HG02884 (cell line): ENCODE measurements around the gene EN2.

Experiments used
- ATAC-seq: cut with Tn5 transposase; IDR thresholded peaks from one replicate; pipeline ENCODE4 v1.9.1; 2021; ENCODE audit warnings: mild to moderate bottlenecking, moderate library complexity; ENCODE audit not compliant: unreplicated experiment

EN2 gene

GRCh38 chr7:155450558-155450969 is 7.4 kb upstream of the EN2 start:
- ATAC-seq = no peak

DNA sequence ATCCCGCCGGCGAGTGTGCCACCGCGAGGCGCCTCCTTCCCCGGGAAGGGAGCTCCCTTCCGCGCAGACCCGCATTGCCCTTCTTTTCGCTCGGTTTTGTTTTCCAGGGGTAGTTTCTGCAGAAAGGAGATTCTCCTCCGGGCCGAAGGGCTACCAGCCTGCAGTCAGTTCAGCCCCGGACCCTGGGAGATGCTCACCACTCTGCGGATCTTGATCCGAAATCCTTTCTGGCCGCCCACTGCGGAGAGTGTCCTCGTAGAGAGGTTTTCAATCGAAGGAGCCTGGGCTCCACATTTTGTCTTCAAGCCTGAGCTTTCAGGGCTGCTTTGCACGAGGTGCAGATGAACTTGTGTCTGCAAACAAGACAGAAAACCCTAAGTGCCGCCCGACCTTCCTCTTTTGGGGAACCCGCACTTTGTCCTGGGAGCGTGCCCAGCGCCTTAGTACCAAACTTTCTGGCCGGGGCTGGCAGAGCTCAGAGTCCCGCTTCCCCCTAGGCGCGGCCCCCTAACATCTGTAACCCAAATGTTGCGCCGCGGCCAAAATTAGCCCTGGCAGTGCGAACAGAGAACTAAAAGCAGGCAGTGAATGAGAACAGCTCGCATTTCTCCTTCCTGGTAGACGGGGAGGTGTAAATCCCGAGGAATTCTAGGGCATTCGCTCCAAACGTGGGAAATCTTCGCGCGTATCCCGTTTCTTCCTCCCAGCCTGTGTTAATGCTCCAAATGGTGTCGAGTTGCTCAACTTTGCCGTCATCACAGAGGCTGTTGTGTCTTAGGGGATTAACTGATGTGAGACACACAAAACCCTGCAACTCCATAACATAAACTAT is 6.7 kb upstream of the EN2 start:
- no peak for ATAC-seq

- ATAC-seq = no peak
Observed at GRCh38 chr7:155451840-155452239, 6.1 kb upstream of the EN2 start.

DNA sequence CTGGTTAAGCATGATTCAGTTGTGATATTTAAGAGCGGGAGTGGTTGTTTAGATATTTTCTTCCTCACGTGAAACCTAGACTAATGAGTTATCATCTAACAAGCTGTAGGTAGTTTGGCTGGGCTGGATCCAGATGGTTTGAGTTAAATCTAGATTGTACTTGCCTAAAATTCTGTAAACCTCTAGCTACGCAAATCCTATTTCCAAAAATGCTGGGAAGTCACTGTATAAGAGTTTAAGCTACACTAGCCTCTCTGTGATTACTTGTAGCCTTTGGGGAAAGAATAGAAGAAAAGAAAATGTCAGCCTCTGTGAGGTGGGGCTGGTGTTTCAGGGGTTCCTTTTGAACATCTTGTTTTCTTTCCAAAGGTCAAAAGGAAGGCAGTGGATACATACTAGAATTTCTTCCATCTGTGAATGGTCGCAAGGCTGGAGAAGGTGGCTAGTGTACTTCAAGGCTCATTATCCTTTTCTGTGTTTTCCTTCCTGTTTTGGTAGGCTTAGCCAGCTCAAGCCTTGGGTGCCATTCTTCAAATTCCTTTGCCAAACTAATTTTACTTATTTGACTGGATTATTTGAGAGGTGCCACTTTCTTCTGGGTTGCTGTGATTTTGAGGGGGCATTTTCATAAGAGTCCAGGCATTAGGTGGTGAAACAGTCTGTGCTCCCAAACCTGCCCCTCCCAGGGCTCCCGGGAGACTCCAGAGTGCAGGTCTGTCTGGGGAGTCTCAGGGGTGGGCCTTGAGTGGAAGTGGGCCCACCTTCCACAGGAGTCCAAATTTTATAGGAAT is 5.2 kb upstream of the EN2 start:
- ATAC-seq = no peak

GRCh38 chr7:155453296-155454182 is 4.4 kb upstream of the EN2 start:
- no peak for ATAC-seq

DNA sequence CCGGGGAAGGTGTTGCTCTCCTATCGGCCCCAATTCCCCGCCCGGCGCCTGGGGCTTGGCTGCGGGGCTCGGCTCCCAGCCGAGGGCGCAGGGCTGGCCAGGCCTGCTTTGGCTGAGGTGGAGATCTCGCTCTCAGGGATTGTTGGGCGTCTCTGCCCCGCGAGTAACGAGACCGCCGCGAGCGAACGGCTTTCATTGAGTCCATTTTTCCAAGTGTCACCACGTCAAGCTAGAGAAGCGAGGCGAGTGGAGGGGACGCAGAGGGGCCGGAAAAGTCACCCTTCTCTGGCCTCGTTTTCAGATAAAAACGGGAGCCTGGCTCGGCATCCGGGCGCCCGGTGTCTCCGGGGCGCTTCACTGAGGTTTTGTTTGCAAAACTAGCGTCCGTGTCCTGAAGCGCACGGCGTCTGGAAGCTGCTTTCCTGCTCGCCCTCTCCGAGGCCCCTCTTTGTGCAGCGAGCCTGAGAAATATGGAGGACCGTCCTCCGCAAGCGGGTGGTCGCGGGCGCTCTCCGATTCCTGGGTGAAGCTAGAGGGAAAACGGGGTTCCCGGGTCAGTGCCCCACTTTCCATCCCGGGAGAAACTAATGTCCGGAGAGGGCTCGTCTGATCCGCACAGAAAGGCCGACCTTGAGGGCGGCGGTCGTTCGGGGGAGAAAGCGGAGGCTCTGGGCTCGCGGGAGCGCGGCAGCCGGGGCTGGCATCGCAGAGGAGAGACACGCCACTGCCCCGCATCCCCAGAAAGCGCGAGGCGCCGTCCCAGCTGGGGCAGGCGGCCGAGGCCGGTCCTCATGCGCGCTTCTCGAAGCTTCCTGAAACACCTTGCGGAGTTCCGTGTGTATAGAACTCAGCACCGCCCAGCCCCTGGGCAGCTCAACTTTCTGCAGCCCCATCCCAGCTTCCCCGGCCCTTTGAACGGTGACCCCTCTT is 3.5 kb upstream of the EN2 start:
- no peak for ATAC-seq

- no peak for ATAC-seq
Observed at GRCh38 chr7:155455132-155455693, 2.7 kb upstream of the EN2 start.

DNA sequence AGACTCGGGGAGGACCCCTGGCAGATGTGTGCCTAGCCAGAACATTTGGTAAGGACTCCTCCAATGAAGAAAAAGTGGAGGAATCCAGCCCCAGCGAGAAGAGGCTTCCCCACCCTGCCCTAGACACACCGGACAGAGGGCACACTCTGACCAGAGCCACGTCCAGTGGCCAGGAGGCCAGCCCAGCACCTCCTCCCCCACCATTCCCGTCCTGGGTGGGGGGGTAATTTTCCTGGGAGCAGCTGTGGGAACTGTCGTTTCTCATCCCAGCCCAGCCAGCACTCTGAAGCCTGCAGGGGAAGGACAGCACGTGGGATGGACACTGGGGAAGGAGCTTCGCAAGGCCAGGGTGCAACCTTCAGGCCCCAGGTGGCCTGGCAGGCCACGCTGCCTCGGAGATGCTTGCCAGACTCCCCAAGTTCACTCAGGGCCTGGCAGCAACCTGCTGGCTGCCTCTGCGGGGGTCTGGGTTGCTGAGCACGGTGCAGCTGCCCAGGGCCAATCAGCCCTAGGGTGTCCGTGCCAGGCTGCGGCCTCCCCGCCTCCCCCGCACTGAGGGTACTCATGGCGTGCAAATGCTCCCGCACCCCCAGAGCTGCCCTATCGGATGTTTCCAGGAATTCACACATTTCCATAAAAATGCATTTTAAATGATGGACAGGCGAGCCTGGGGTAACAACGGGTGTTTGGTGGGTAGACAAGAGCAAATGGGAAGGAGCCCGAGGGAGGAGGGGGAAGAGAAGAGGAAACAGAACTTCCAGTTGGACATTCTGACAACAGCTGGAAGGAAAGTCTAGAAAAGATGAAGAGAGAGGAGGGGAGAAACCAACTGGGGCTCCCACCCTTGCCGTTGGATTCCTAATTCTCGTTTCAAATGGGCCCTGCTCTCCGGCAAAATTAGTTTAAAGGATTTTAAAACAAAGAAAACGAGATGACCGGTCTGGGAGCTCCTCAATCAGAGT is 1.9 kb upstream of the EN2 start:
- no peak for ATAC-seq

DNA sequence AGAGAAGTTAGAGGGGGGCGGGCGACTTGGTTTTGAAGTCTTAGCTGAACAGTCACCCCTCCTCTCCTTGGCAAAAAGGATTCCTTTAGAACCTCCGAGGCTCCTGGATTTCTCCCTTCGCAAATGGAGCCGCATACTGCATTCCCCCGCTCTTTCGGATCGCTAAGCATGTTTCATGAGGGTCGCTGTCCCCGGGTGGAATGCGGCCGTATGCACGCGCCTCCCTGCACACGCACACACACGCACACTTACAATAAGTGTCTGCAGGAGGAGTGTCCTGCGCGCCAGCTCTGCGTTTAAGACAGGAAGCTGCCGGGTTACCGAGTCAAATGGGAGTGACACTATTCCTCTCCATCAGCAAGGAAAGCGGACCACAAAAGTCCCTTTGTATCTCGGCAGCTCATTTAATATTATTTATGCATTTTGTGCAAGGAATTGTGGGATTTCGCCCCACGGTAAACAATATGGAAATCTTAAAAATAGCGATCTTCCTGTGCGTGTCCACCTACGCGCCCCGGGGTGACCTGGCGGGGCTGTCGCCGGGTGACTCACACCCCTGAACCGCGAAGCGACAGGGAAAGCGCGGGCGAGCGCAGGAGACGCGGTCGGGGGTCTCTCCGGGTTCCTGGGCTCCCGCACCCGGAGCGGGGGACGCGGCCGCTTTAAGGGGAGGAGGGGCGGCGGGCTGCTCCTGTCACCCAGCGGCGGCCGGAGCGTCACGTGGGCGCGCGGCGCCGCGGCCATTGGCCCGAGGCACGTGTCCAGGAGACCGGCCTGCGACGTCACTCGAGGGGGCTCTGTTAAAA is 988 bp upstream of the EN2 start:
- ATAC-seq = no peak

- no peak for ATAC-seq
Observed at GRCh38 chr7:155457544-155458110, 302 bp upstream of the EN2 start.

GRCh38 chr7:155458878-155459699 is 1.2 kb downstream of the EN2 start:
- no peak for ATAC-seq

DNA sequence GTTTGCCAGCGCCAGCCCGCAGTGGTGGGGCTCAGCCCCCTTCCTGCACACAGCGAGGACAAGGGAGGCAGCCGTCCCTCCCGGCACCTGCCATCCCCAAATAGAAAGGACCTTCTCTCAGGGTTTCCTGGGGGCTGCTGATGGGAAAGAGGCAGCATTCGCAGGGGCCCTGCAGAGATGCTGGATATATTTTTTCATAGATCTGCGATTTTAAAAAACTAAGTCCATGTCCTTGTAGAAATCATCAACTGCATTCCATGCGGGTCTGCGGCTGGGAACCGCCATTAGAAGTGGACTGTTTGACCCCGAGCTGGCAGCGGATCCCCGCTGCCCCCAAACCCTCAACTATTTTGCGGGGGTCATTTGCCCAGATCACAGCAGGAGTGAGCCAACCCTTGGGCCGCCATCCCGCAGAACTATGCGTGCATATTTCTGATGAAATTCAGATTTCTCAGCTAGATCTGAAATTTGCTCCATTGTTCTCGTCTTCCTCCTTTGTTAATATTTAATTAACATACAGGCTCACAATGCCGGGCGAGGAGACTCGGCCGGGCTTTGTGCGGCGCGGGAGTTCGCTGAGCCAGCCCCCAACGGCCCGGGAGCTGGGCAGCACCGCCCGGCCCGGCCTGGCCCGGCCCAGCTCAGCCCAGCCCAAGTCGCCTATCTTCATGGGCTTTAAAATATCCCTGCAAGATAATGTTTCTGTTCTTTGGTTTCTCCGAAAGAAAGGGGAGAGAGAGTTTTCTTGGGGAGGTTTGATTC is 2.0 kb downstream of the EN2 start:
- no peak for ATAC-seq

GRCh38 chr7:155460926-155461613 is 3.1 kb downstream of the EN2 start:
- ATAC-seq = no peak

- ATAC-seq = no peak
Observed at GRCh38 chr7:155461631-155462030, 3.7 kb downstream of the EN2 start.

DNA sequence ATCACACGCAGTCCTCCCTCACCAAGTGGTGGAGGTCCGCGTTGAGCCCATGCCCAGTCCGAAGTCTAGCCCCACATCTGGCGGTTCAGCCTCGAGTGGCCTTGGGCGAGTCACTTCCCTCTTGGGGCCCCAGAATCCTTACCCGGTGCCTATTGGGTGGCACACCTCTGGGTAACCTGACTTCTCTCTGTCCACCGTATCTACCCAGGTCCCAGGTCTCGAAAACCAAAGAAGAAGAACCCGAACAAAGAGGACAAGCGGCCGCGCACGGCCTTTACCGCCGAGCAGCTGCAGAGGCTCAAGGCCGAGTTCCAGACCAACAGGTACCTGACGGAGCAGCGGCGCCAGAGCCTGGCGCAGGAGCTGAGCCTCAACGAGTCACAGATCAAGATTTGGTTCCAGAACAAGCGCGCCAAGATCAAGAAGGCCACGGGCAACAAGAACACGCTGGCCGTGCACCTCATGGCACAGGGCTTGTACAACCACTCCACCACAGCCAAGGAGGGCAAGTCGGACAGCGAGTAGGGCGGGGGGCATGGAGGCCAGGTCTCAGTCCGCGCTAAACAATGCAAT is 4.3 kb downstream of the EN2 start:
- no peak for ATAC-seq
